Measurements from ENCODE around the gene PLXNB1.

Gene PLXNB1

GRCh38 chr3:48361928-48362327 is 68.0 kb downstream of the PLXNB1 start:
- H3K27me3 ChIP-seq (ENCODE audit: insufficient read depth, poor library complexity, severe bottlenecking): no peaks in the 10 kb centered on the region

GRCh38 chr3:48356419-48356818 is 73.5 kb downstream of the PLXNB1 start:
- Histone ChIP-seq H3K27me3 (ENCODE audit: insufficient read depth, poor library complexity, severe bottlenecking) (no peaks in the 10 kb centered on the region), H3K4me3 (replicated peaks; ENCODE audit: insufficient read depth, low read length) (no peak overlapping the region), H3K27ac (replicated peaks) (no peak overlapping the region)
- no peak for DNase-seq (ENCODE audit: low read depth in 1 of 2, low spot score in 1 of 2)
- TF ChIP-seq REST (IDR thresholded peaks at IDR 0.05; ENCODE audit: insufficient replicate concordance, low read depth) (no peak), CTCF (IDR thresholded peaks at IDR 0.05; ENCODE audit: insufficient read depth, low read length) (no peak), GABPA (IDR thresholded peaks at IDR 0.05; ENCODE audit: low read depth) (no peak), POLR2AphosphoS5 (IDR thresholded peaks at IDR 0.05; ENCODE audit: low read depth) (no peak)

More at GRCh38 chr3:48361928-48362327, 68.0 kb downstream of the PLXNB1 start:
- TF ChIP-seq GABPA (IDR thresholded peaks at IDR 0.05; ENCODE audit: low read depth) (no peak), CTCF (IDR thresholded peaks at IDR 0.05; ENCODE audit: insufficient read depth, low read length) (no peak), REST (IDR thresholded peaks at IDR 0.05; ENCODE audit: insufficient replicate concordance, low read depth) (no peak), SPI1 (IDR thresholded peaks at IDR 0.05; ENCODE audit: borderline replicate concordance, low read depth) (no peak), POLR2AphosphoS5 (IDR thresholded peaks at IDR 0.05; ENCODE audit: low read depth) (no peak)
- DNase-seq (ENCODE audit: low read depth in 1 of 2, low spot score in 1 of 2): no peak
- Histone ChIP-seq H3K27ac (replicated peaks) (no peak overlapping the region), H3K4me3 (replicated peaks; ENCODE audit: insufficient read depth, low read length) (no peak overlapping the region)

GRCh38 chr3:48353987-48354386 is 75.9 kb downstream of the PLXNB1 start:
- Histone ChIP-seq H3K27me3 (ENCODE audit: insufficient read depth, poor library complexity, severe bottlenecking) (no peaks in the 10 kb centered on the region), H3K4me3 (replicated peaks; ENCODE audit: insufficient read depth, low read length) (no peak overlapping the region), H3K27ac (replicated peaks) (no peak overlapping the region)
- no peak for DNase-seq (ENCODE audit: low read depth in 1 of 2, low spot score in 1 of 2)
- TF ChIP-seq SPI1 (IDR thresholded peaks at IDR 0.05; ENCODE audit: borderline replicate concordance, low read depth): no peak
- no peak for TF ChIP-seq POLR2AphosphoS5 (IDR thresholded peaks at IDR 0.05; ENCODE audit: low read depth)
- TF ChIP-seq CTCF (IDR thresholded peaks at IDR 0.05; ENCODE audit: insufficient read depth, low read length): no peak
- no peak for TF ChIP-seq REST (IDR thresholded peaks at IDR 0.05; ENCODE audit: insufficient replicate concordance, low read depth)
- TF ChIP-seq GABPA (IDR thresholded peaks at IDR 0.05; ENCODE audit: low read depth): no peak

Data from HL-60 (cell line).